Measurements from ENCODE around the gene GPR85.

GRCh38 chr7:113044394-113044793, 42.2 kb downstream of the GPR85 start:
- TF ChIP-seq CTCF (IDR thresholded peaks at IDR 0.05; ENCODE audit: extremely low read depth in 1 of 2, insufficient read depth in 1 of 2, low read depth in 1 of 2, low read length in 2 of 2) (no peak), POLR2A (IDR thresholded peaks at IDR 0.05; ENCODE audit: low read depth, low read length) (no peak), JUN (IDR thresholded peaks at IDR 0.05; ENCODE audit: borderline replicate concordance, insufficient read depth, insufficient read length, low read depth) (no peak), EZH2 (IDR thresholded peaks at IDR 0.05; ENCODE audit: borderline replicate concordance, low read depth, low read length, severe bottlenecking) (no peak), POLR2AphosphoS5 (IDR thresholded peaks at IDR 0.05; ENCODE audit: insufficient read depth, low read depth, low read length) (no peak), GATA2 (IDR thresholded peaks at IDR 0.05; ENCODE audit: insufficient read depth, insufficient read length, low read depth, low read length) (no peak), MYC (IDR thresholded peaks at IDR 0.05; ENCODE audit: low read depth, low read length) (no peak), FOS (IDR thresholded peaks at IDR 0.05; ENCODE audit: borderline replicate concordance, insufficient read depth, low read length) (no peak), MAX (IDR thresholded peaks at IDR 0.05; ENCODE audit: insufficient read depth, insufficient read length) (no peak)
